Trophoblast cell (in vitro differentiated cells and primary cell): ENCODE results near the gene RCN2.

ENCODE experiments used
- DNase-seq, 2 donors: peaks; one replicate each; pipeline ENCODE4 v3.0.0-alpha.2; 2016
- H2AFZ ChIP-seq: 2 replicates; pipeline ENCODE4 v1.6.1; 2013; ENCODE audit warnings: low read length, moderate library complexity, mild to moderate bottlenecking; ENCODE audit not compliant: insufficient read depth, poor library complexity
- H2AK5ac ChIP-seq: 2 replicates; pipeline ENCODE4 v1.6.1; 2013; ENCODE audit warnings: mild to moderate bottlenecking, low read length
- H2BK120ac ChIP-seq: 2 replicates; pipeline ENCODE4 v1.6.1; 2013; ENCODE audit warnings: low read length, mild to moderate bottlenecking, moderate library complexity; ENCODE audit not compliant: insufficient read depth, poor library complexity
- H2BK12ac ChIP-seq: 2 replicates; pipeline ENCODE4 v1.6.1; 2013; ENCODE audit warnings: mild to moderate bottlenecking, low read length, moderate library complexity
- H2BK5ac ChIP-seq: 2 replicates; pipeline ENCODE4 v1.6.1; 2013; ENCODE audit warnings: low read length, low read depth, moderate library complexity, mild to moderate bottlenecking; ENCODE audit not compliant: poor library complexity
- H3K14ac ChIP-seq: 2 replicates; pipeline ENCODE4 v1.6.1; 2013; ENCODE audit warnings: mild to moderate bottlenecking, low read length
- H3K18ac ChIP-seq: 2 replicates; pipeline ENCODE4 v1.6.1; 2013; ENCODE audit warnings: mild to moderate bottlenecking, low read length
- H3K23ac ChIP-seq: 2 replicates; pipeline ENCODE4 v1.6.1; 2013; ENCODE audit warnings: low read length
- H3K27ac ChIP-seq: 2 replicates; pipeline ENCODE4 v1.5.1; 2013; ENCODE audit warnings: low read depth, mild to moderate bottlenecking, inconsistent platforms, low read length, moderate library complexity
- H3K27me3 ChIP-seq: 2 replicates; pipeline ENCODE4 v1.6.1; 2013; ENCODE audit warnings: inconsistent platforms, mild to moderate bottlenecking, low read length, moderate library complexity; ENCODE audit not compliant: insufficient read depth
- H3K36me3 ChIP-seq, 2 experiments: 1 replicate in 1 of 2; 2 replicates in 1 of 2; pipeline ENCODE4 v1.6.1; 2013; ENCODE audit warnings: low read length in 2 of 2, mild to moderate bottlenecking in 2 of 2, moderate library complexity in 1 of 2; ENCODE audit not compliant: insufficient read depth in 2 of 2, control insufficient read depth in 1 of 2
- H3K4ac ChIP-seq: 2 replicates; pipeline ENCODE4 v1.6.1; 2013; ENCODE audit warnings: low read depth, mild to moderate bottlenecking, low read length, moderate library complexity
- H3K4me1 ChIP-seq, 2 experiments: 1 replicate in 1 of 2; 2 replicates in 1 of 2; pipeline ENCODE4 v1.6.1; 2013; ENCODE audit warnings: low read length in 2 of 2, mild to moderate bottlenecking in 2 of 2, moderate library complexity in 1 of 2; ENCODE audit not compliant: insufficient read depth in 2 of 2, control insufficient read depth in 1 of 2
- H3K4me2 ChIP-seq: 2 replicates; pipeline ENCODE4 v1.6.1; 2013; ENCODE audit warnings: inconsistent platforms, mild to moderate bottlenecking, low read length, moderate library complexity
- H3K4me3 ChIP-seq: 2 replicates; pipeline ENCODE4 v1.5.1; 2013; ENCODE audit warnings: mild to moderate bottlenecking, low read depth, low read length, inconsistent platforms
- H3K79me1 ChIP-seq: one replicate; pipeline ENCODE4 v1.6.1; 2013; ENCODE audit warnings: low read length
- H3K79me2 ChIP-seq: 2 replicates; pipeline ENCODE4 v1.6.1; 2013; ENCODE audit warnings: low read length, mild to moderate bottlenecking; ENCODE audit not compliant: control insufficient read depth, insufficient read depth, poor library complexity
- H3K9ac ChIP-seq: 2 replicates; pipeline ENCODE4 v1.6.1; 2013; ENCODE audit warnings: mild to moderate bottlenecking, low read length
- H3K9me3 ChIP-seq: 2 replicates; pipeline ENCODE4 v1.6.1; 2013; ENCODE audit warnings: low read depth, mild to moderate bottlenecking, control low read depth, inconsistent platforms, low read length; ENCODE audit not compliant: insufficient read depth
- H4K12ac ChIP-seq: 2 replicates; pipeline ENCODE4 v1.6.1; 2013; ENCODE audit warnings: low read depth, mild to moderate bottlenecking, low read length, moderate library complexity
- H4K8ac ChIP-seq: 2 replicates; pipeline ENCODE4 v1.6.1; 2013; ENCODE audit warnings: low read depth, mild to moderate bottlenecking, low read length, moderate library complexity
- H4K91ac ChIP-seq: one replicate; pipeline ENCODE4 v1.6.1; 2013; ENCODE audit warnings: low read depth, mild to moderate bottlenecking, low read length, moderate library complexity
- WGBS: extraction: QIAGEN DNeasy Blood & Tissue Kit; methylation state at CpG from one replicate; pipeline ENCODE4 v1.1.7; 2013; ENCODE audit warnings: missing lambda C conversion rate; ENCODE audit not compliant: insufficient read length, insufficient coverage; ENCODE audit errors: extremely low coverage; 5-methylcytosine and 5-hydroxymethylcytosine counted together

Gene RCN2

GRCh38 chr15:76987896-76988860 is 56.6 kb downstream of the RCN2 start:
- no peak overlapping the region for H3K14ac ChIP-seq

GRCh38 chr15:76988867-76989780 is 57.6 kb downstream of the RCN2 start:
- H2BK12ac ChIP-seq: no peak overlapping the region
- no peak overlapping the region for H2BK120ac ChIP-seq
- no peak overlapping the region for H3K4ac ChIP-seq

More at GRCh38 chr15:76987896-76988860, 56.6 kb downstream of the RCN2 start:
- DNase-seq: no peak
- no peak overlapping the region for H4K8ac ChIP-seq
- no peak overlapping the region for H4K12ac ChIP-seq
- no peak overlapping the region for H3K4me3 ChIP-seq
- H2AFZ ChIP-seq: no peak overlapping the region
- no peaks in the 10 kb centered on the region for H3K9me3 ChIP-seq
- no peak overlapping the region for H3K4ac ChIP-seq
- H3K79me2 ChIP-seq: no peaks in the 10 kb centered on the region
- no CpG with 5 or more reads among the region's 11 CpGs for WGBS
- no peaks in the 10 kb centered on the region for H3K36me3 ChIP-seq
- H3K4me1 ChIP-seq: no peaks in the 10 kb centered on the region
- H3K27me3 ChIP-seq: no peaks in the 10 kb centered on the region
- H2BK5ac ChIP-seq: no peak overlapping the region
- H3K9ac ChIP-seq: no peak overlapping the region
- no peak overlapping the region for H3K23ac ChIP-seq
- H2AK5ac ChIP-seq: no peak overlapping the region
- no peak overlapping the region for H4K91ac ChIP-seq
- no peak overlapping the region for H2BK12ac ChIP-seq
- no peak overlapping the region for H3K4me2 ChIP-seq
- no peak overlapping the region for H2BK120ac ChIP-seq
- H3K79me1 ChIP-seq: no peaks in the 10 kb centered on the region
- H3K18ac ChIP-seq: no peak overlapping the region
- no peak overlapping the region for H3K27ac ChIP-seq

GRCh38 chr15:76991048-76991447 is 59.5 kb downstream of the RCN2 start:
- Histone ChIP-seq H3K79me1 (no peaks in the 10 kb centered on the region), H3K4me3 (no peak overlapping the region), H3K9me3 (no peaks in the 10 kb centered on the region), H2BK12ac (no peak overlapping the region), H3K4ac (no peak overlapping the region), H2BK120ac (no peak overlapping the region), H3K4me2 (no peak overlapping the region), H2AK5ac (no peak overlapping the region), H3K27ac (no peak overlapping the region), H3K27me3 (no peaks in the 10 kb centered on the region), H4K8ac (no peak overlapping the region), H4K91ac (no peak overlapping the region), H3K4me1 (no peaks in the 10 kb centered on the region), H3K79me2 (no peaks in the 10 kb centered on the region), H3K9ac (no peak overlapping the region), H3K14ac (no peak overlapping the region), H2BK5ac (no peak overlapping the region), H4K12ac (no peak overlapping the region), H3K36me3 (no peaks in the 10 kb centered on the region), H3K18ac (no peak overlapping the region), H2AFZ (no peak overlapping the region), H3K23ac (no peak overlapping the region)
- peak in 1 of 2 donors; percentile 23 for DNase-seq
- no CpG with 5 or more reads among the region's 7 CpGs for WGBS

More at GRCh38 chr15:76988867-76989780, 57.6 kb downstream of the RCN2 start:
- no peak for DNase-seq
- no peak overlapping the region for H2BK5ac ChIP-seq
- no peaks in the 10 kb centered on the region for H3K79me2 ChIP-seq
- H3K14ac ChIP-seq: no peak overlapping the region
- no peak overlapping the region for H4K91ac ChIP-seq
- no peak overlapping the region for H2AK5ac ChIP-seq
- H3K27ac ChIP-seq: no peak overlapping the region
- H3K36me3 ChIP-seq: no peaks in the 10 kb centered on the region
- no peak overlapping the region for H3K23ac ChIP-seq
- no peaks in the 10 kb centered on the region for H3K9me3 ChIP-seq
- no CpG with 5 or more reads among the region's 12 CpGs for WGBS
- H3K4me3 ChIP-seq: no peak overlapping the region
- no peaks in the 10 kb centered on the region for H3K79me1 ChIP-seq
- no peak overlapping the region for H2AFZ ChIP-seq
- no peak overlapping the region for H3K18ac ChIP-seq
- H3K4me1 ChIP-seq: no peaks in the 10 kb centered on the region
- H3K9ac ChIP-seq: no peak overlapping the region
- H4K12ac ChIP-seq: no peak overlapping the region
- H3K4me2 ChIP-seq: no peak overlapping the region
- H3K27me3 ChIP-seq: no peaks in the 10 kb centered on the region
- H4K8ac ChIP-seq: no peak overlapping the region

GRCh38 chr15:76991741-76992645 is 60.4 kb downstream of the RCN2 start:
- no peaks in the 10 kb centered on the region for H3K79me1 ChIP-seq
- no peak overlapping the region for H4K8ac ChIP-seq
- no peaks in the 10 kb centered on the region for H3K79me2 ChIP-seq
- H3K9me3 ChIP-seq: peaks cover 1% of the 10 kb centered on the region
- H2BK12ac ChIP-seq: no peak overlapping the region
- H2AK5ac ChIP-seq: no peak overlapping the region
- no peak overlapping the region for H2BK120ac ChIP-seq
- H3K18ac ChIP-seq: no peak overlapping the region
- no peak overlapping the region for H3K4ac ChIP-seq
- H3K4me3 ChIP-seq: no peak overlapping the region
- no CpG with 5 or more reads among the region's 9 CpGs for WGBS
- no peaks in the 10 kb centered on the region for H3K36me3 ChIP-seq
- H3K27me3 ChIP-seq: no peaks in the 10 kb centered on the region
- H4K91ac ChIP-seq: no peak overlapping the region
- H3K23ac ChIP-seq: no peak overlapping the region
- H2AFZ ChIP-seq: no peak overlapping the region
- H3K4me2 ChIP-seq: no peak overlapping the region
- no peak overlapping the region for H3K27ac ChIP-seq
- no peak overlapping the region for H2BK5ac ChIP-seq
- H4K12ac ChIP-seq: no peak overlapping the region
- H3K14ac ChIP-seq: no peak overlapping the region
- DNase-seq: peak in 1 of 2 donors; percentile 24
- no peaks in the 10 kb centered on the region for H3K4me1 ChIP-seq
- no peak overlapping the region for H3K9ac ChIP-seq
